SU-DHL-6 (cell line): ENCODE results near the gene TTC3.

ENCODE experiments used
- EZH2phosphoT487 ChIP-seq: fragments of 200-600 bp; sonication (generic), shearing (Covaris generic); conservative IDR thresholded peaks from 2 replicates; pipeline ENCODE4 v1.6.1; 2018; ENCODE audit warnings: mild to moderate bottlenecking, antibody characterized with exemption, low read length, moderate library complexity, mixed read lengths
- TF ChIP-seq, protein P1 (sequence below): fragments of 200-600 bp; sonication (generic); IDR thresholded peaks from one replicate; pipeline ENCODE4 v1.5.1; 2017; ENCODE audit warnings: antibody characterized with exemption, mild to moderate bottlenecking, low read length, moderate library complexity; ENCODE audit not compliant: insufficient read depth, poor library complexity, severe bottlenecking

DNA sequence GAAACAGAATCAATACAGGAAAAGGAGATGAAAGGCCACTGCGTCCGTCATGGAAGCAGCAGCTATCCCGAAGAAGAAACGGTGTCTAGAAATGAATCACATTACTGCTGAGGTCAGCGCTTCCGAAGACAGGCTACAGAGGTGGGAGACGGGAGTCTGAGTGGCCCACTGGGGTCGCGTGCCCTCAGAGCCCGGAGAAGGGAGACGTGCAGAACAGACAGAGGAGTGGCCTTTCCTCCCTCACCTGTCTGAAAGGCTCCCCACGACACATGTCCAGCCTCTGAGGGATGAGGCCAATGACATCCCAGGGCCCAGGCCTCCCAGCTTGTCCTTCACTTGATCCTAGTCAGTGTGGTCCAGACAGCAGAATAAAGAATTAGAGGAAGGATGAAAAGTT, 158.2 kb downstream of the TTC3 start:
- TF ChIP-seq, protein P1, sequence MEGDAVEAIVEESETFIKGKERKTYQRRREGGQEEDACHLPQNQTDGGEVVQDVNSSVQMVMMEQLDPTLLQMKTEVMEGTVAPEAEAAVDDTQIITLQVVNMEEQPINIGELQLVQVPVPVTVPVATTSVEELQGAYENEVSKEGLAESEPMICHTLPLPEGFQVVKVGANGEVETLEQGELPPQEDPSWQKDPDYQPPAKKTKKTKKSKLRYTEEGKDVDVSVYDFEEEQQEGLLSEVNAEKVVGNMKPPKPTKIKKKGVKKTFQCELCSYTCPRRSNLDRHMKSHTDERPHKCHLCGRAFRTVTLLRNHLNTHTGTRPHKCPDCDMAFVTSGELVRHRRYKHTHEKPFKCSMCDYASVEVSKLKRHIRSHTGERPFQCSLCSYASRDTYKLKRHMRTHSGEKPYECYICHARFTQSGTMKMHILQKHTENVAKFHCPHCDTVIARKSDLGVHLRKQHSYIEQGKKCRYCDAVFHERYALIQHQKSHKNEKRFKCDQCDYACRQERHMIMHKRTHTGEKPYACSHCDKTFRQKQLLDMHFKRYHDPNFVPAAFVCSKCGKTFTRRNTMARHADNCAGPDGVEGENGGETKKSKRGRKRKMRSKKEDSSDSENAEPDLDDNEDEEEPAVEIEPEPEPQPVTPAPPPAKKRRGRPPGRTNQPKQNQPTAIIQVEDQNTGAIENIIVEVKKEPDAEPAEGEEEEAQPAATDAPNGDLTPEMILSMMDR = no peak
- no peak for TF ChIP-seq EZH2phosphoT487
